Breast epithelium (tissue), 4 donors: ENCODE results near the gene SKP2. TPM values are rescaled to one million over a fixed set of nuclear protein-coding genes. Genes with fewer than 3 reads are reported as not detected.

Source experiments
- DNase-seq, 2 donors: peaks; one replicate each; pipeline ENCODE4 v3.0.0-alpha.2; 2019; ENCODE audit warnings: low spot score in 2 of 2
- H3K27ac ChIP-seq, 2 donors: fragments of 200-600 bp; sonication (generic) in 1 of 2; one replicate each; pipeline ENCODE4 v1.5.1; 2016 to 2019; ENCODE audit warnings: mild to moderate bottlenecking in 1 of 2
- H3K27me3 ChIP-seq, 2 donors: fragments of 200-600 bp; sonication (generic) in 1 of 2; one replicate each; pipeline versions ENCODE4 v1.5.1 to v1.6.0; 2017 to 2019; ENCODE audit warnings: control low read depth in 1 of 2, mild to moderate bottlenecking in 1 of 2
- H3K36me3 ChIP-seq: fragments of 200-600 bp; one replicate; pipeline ENCODE4 v1.5.1; 2019
- H3K4me1 ChIP-seq, 2 donors: fragments of 200-600 bp; sonication (generic); one replicate each; pipeline ENCODE4 v1.5.1; 2016 to 2019; ENCODE audit warnings: control low read depth in 1 of 2
- H3K4me3 ChIP-seq, 3 donors: fragments of 200-600 bp; sonication (generic); 1 replicate in 2 of 3; 2 replicates in 1 of 3; pipeline ENCODE4 v1.5.1; 2016 to 2019; ENCODE audit warnings: mild to moderate bottlenecking in 3 of 3, moderate library complexity in 2 of 3
- H3K9me3 ChIP-seq, 2 donors: fragments of 200-600 bp; sonication (generic) in 1 of 2; one replicate each; pipeline ENCODE4 v1.5.1; 2016 to 2019; ENCODE audit warnings: control low read depth in 1 of 2
- POLR2A ChIP-seq: fragments of 450-650 bp; IDR thresholded peaks from one replicate; pipeline ENCODE4 v1.6.1; 2016; ENCODE audit warnings: antibody characterized with exemption, mild to moderate bottlenecking, moderate library complexity
- POLR2AphosphoS5 ChIP-seq, 3 donors: sonication (generic); formaldehyde crosslinking; IDR thresholded peaks; one replicate each; pipeline ENCODE4 v1.6.1; 2017; ENCODE audit warnings: antibody characterized with exemption in 3 of 3
- intact Hi-C: fragments of 100-400 bp; cut with DNase I; formaldehyde crosslinking; loops from one replicate; pipeline ENCODE4 v1.15.1; 2023; ENCODE audit warnings: low total_unique reads
- total RNA-seq, 3 donors: library from RNA; depleted of rRNA; stranded (reverse); fragments of >200 nt; gene quantifications; one replicate each; pipeline ENCODE4 v1.1.0, GENCODE V29; 2016
- TF ChIP-seq, protein P1 (sequence below), 3 donors: fragments of 450-650 bp; IDR thresholded peaks; one replicate each; pipeline ENCODE4 v1.5.1; 2016 to 2017; ENCODE audit warnings: antibody characterized with exemption in 3 of 3, mild to moderate bottlenecking in 3 of 3, moderate library complexity in 3 of 3

Gene SKP2
- total RNA-seq, 3 donors from 2014 or later: 9.1 to 11.1 (median 9.2) TPM

DNA sequence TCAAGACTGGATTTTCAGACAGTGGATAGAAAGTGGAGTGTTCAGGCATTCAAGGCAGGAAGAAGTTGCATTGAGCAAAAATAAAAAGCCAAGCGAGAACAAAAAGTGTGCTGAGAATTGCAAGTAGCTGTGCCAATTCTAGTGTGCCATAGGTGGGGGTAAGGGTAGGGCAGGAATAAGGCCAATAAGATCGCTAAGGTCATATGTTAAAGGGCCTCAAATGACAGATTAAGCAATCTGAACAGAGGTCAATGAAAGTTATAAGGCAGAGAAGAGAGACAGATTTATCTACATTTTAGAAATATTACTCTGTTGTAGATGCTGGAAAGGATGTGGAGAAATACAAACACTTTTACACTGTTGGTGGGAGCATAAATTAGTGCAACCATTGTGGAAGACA is 53.4 kb downstream of the SKP2 start:
- H3K27ac ChIP-seq: no peak overlapping the region
- no peak overlapping the region for H3K4me3 ChIP-seq
- H3K9me3 ChIP-seq: no peaks in the 10 kb centered on the region
- intact Hi-C loops: no loop called here
- no peaks in the 10 kb centered on the region for H3K4me1 ChIP-seq
- H3K27me3 ChIP-seq: no peaks in the 10 kb centered on the region
- H3K36me3 ChIP-seq: peaks cover 6% of the 10 kb centered on the region
- TF ChIP-seq POLR2A (no peak), POLR2AphosphoS5 (IDR thresholded peaks at IDR 0.05) (no peak)
- TF ChIP-seq, protein P1, sequence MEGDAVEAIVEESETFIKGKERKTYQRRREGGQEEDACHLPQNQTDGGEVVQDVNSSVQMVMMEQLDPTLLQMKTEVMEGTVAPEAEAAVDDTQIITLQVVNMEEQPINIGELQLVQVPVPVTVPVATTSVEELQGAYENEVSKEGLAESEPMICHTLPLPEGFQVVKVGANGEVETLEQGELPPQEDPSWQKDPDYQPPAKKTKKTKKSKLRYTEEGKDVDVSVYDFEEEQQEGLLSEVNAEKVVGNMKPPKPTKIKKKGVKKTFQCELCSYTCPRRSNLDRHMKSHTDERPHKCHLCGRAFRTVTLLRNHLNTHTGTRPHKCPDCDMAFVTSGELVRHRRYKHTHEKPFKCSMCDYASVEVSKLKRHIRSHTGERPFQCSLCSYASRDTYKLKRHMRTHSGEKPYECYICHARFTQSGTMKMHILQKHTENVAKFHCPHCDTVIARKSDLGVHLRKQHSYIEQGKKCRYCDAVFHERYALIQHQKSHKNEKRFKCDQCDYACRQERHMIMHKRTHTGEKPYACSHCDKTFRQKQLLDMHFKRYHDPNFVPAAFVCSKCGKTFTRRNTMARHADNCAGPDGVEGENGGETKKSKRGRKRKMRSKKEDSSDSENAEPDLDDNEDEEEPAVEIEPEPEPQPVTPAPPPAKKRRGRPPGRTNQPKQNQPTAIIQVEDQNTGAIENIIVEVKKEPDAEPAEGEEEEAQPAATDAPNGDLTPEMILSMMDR (IDR thresholded peaks at IDR 0.05): no peak
- no peak for DNase-seq

DNA sequence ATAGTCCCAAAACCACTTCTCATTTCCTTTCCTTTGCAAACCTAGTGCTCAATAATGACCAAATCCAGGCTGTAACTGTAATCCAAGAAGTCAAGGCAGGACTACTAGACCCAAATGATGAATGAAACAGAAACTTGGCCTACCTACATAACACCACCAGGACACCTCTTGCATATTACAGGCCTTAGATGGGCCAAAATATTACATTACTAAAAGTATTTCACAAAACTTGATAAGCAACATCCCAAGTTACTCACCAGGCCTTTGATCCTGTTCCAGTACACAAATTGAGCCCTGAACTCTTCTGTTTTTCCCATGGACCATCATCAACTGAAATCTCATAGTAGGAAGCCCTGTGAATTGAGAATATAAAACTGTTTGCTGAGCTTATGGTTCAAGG is 55.0 kb downstream of the SKP2 start:
- H3K27ac ChIP-seq: no peak overlapping the region
- H3K4me3 ChIP-seq: no peak overlapping the region
- no peaks in the 10 kb centered on the region for H3K27me3 ChIP-seq
- H3K36me3 ChIP-seq: peaks cover 6% of the 10 kb centered on the region
- no peaks in the 10 kb centered on the region for H3K4me1 ChIP-seq
- no peak for DNase-seq
- no peaks in the 10 kb centered on the region for H3K9me3 ChIP-seq
- TF ChIP-seq, protein P1 (IDR thresholded peaks at IDR 0.05): no peak
- TF ChIP-seq POLR2A (no peak), POLR2AphosphoS5 (IDR thresholded peaks at IDR 0.05) (no peak)
- intact Hi-C loops: loop anchor here (2.0 kb wide), 1 partner anchor 28 kb away; no protein-coding TSS in a partner anchor

DNA sequence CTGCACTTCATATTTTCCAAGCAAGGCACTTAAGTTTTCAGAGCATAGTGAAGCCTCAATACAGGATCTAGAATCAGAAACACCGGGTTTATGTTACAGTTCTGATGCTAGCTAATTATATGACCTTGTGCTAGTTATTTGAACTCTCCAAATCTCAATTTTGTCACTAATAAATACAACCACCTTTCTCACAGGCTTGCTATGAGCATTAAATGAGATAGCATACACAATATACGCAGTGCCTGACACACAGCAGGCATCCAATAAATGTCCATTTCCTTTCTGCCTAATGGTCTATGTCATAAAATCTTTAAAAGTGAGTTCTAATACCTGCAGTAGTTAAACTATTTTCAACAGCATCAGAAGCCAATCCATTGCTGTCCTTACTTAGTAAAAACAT is 56.9 kb downstream of the SKP2 start:
- no peaks in the 10 kb centered on the region for H3K27me3 ChIP-seq
- DNase-seq: no peak
- TF ChIP-seq POLR2AphosphoS5 (IDR thresholded peaks at IDR 0.05): no peak
- TF ChIP-seq, protein P1 (IDR thresholded peaks at IDR 0.05): no peak
- no peak for TF ChIP-seq POLR2A
- H3K36me3 ChIP-seq: peaks cover 6% of the 10 kb centered on the region
- no peaks in the 10 kb centered on the region for H3K9me3 ChIP-seq
- no peaks in the 10 kb centered on the region for H3K4me1 ChIP-seq
- H3K4me3 ChIP-seq: no peak overlapping the region
- intact Hi-C loops: no loop called here
- H3K27ac ChIP-seq: no peak overlapping the region

DNA sequence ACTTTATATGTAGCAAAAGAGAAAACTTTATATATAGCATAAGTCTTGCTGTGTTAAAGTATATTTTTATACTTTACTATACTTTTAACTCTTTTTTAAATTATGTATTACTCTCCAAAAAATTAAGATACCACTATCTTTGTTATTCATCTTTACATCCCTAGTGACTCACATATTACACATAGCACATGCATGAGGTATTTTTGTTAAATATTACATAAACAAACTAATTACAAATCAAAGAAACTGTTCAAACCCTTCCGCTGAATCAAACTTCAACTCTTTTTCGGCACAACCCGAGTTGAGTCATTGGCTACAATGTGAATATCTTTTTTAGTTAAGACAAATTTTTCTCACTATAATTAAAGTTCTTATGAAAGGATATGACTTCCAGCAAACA is 57.8 kb downstream of the SKP2 start:
- Histone ChIP-seq H3K36me3 (peaks cover 6% of the 10 kb centered on the region), H3K27me3 (no peaks in the 10 kb centered on the region), H3K4me3 (no peak overlapping the region), H3K4me1 (no peaks in the 10 kb centered on the region), H3K9me3 (no peaks in the 10 kb centered on the region), H3K27ac (no peak overlapping the region)
- DNase-seq: no peak
- intact Hi-C loops: no loop called here
- TF ChIP-seq POLR2A: no peak
- TF ChIP-seq, protein P1 (IDR thresholded peaks at IDR 0.05): no peak
- no peak for TF ChIP-seq POLR2AphosphoS5 (IDR thresholded peaks at IDR 0.05)

DNA sequence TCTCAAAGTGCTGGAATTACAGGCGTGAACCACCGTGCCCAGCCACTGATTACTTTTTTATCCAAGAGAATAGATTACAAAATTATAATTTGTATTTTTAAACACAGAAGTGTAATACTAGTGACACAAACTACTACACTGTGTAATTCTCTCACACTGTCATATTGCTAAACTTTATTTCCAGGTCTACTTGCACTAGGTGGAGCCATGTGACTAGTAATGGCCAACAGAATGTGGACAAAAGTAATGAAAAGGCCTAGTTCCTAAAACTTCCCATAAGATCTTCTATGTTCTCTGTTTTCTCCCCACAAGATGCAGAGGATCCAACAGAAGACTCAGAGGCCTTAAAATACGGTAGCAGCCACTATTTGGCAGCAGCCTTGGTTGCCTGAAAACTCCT is 62.5 kb downstream of the SKP2 start:
- Histone ChIP-seq H3K9me3 (no peaks in the 10 kb centered on the region), H3K36me3 (no peaks in the 10 kb centered on the region), H3K27ac (no peak overlapping the region), H3K4me1 (no peaks in the 10 kb centered on the region), H3K4me3 (no peak overlapping the region), H3K27me3 (no peaks in the 10 kb centered on the region)
- TF ChIP-seq POLR2A (no peak), POLR2AphosphoS5 (IDR thresholded peaks at IDR 0.05) (no peak)
- TF ChIP-seq, protein P1 (IDR thresholded peaks at IDR 0.05): no peak
- intact Hi-C loops: no loop called here
- DNase-seq: no peak
